MCF 10A (cell line): Measurements from ENCODE around the gene PGGHG. TPM values are rescaled to one million over a fixed set of nuclear protein-coding genes. Genes with fewer than 3 reads are reported as not detected.
A peak's percentile ranks its signal among the peaks of the same experiment; 100 is the strongest.
"Not testable (repeated sequence)": the region's sequence is repeated elsewhere in the genome, so short reads cannot be mapped to it uniquely, and the experiment has no call there.

Source experiments
- BruUV-seq: library from RNA; stranded (reverse); fragments of 400-500 nt; replicated peaks from 2 replicates; lab custom pipeline; 2021; lab: Mats Ljungman, UMichigan
- CTCF ChIA-PET: fragments of 300-600 bp; sonication (Branson Sonifier 250); formaldehyde crosslinking; extraction: SDS; loops from one replicate; lab custom pipeline; 2021; ENCODE audit warnings: antibody characterized with exemption, inconsistent platforms; lab: Yijun Ruan, JAX
- POLR2A ChIA-PET: fragments of 300-600, 350-650 bp; sonication (Branson Sonifier 250); formaldehyde crosslinking; extraction: SDS; loops from one replicate; lab custom pipeline; 2020; ENCODE audit warnings: antibody characterized with exemption, inconsistent platforms; lab: Yijun Ruan, JAX
- DNase-seq: peaks from one replicate; pipeline ENCODE4 v3.0.0-alpha.2; 2018; ENCODE audit not compliant: unreplicated experiment
- H3K27ac Mint-ChIP-seq: one replicate; pipeline ENCODE4 v1.8.0; 2022; ENCODE audit warnings: mild to moderate bottlenecking, low read depth, mixed read lengths; ENCODE audit not compliant: unreplicated experiment
- H3K27me3 Mint-ChIP-seq: one replicate; pipeline ENCODE4 v1.8.0; 2022; ENCODE audit warnings: mixed read lengths; ENCODE audit not compliant: insufficient read depth, unreplicated experiment
- H3K36me3 Mint-ChIP-seq: one replicate; pipeline ENCODE4 v1.8.0; 2022; ENCODE audit warnings: mild to moderate bottlenecking, moderate library complexity, mixed read lengths; ENCODE audit not compliant: insufficient read depth, unreplicated experiment
- H3K4me1 Mint-ChIP-seq: one replicate; pipeline ENCODE4 v1.8.0; 2022; ENCODE audit warnings: mixed read lengths; ENCODE audit not compliant: insufficient read depth, unreplicated experiment
- H3K4me3 Mint-ChIP-seq: one replicate; pipeline ENCODE4 v1.8.0; 2022; ENCODE audit warnings: mild to moderate bottlenecking, moderate library complexity, mixed read lengths; ENCODE audit not compliant: unreplicated experiment
- H3K9me3 Mint-ChIP-seq: one replicate; pipeline ENCODE4 v1.8.0; 2022; ENCODE audit warnings: mixed read lengths; ENCODE audit not compliant: unreplicated experiment
- CTCF ChIP-seq: fragments of 200-600 bp; IDR thresholded peaks from one replicate; pipeline ENCODE4 v1.8.0; 2022; ENCODE audit warnings: antibody characterized with exemption, mild to moderate bottlenecking; ENCODE audit not compliant: unreplicated experiment
- intact Hi-C: fragments of 100-400 bp; cut with micrococcal nuclease; formaldehyde crosslinking; loops from 2 replicates; pipeline ENCODE4 v1.14.1; 2022
- total RNA-seq: library from RNA; stranded (reverse); gene quantifications from 2 replicates; pipeline ENCODE4 v1.2.3, GENCODE V29; 2022

Gene PGGHG
- total RNA-seq, 1 experiment from 2014 or later = 6.3 TPM

- no peak for TF ChIP-seq CTCF
- no peak for DNase-seq
- Mint-ChIP-seq H3K4me1 (peaks cover 25% of the 10 kb centered on the region), H3K9me3 (no peaks in the 10 kb centered on the region), H3K36me3 (peaks cover 6% of the 10 kb centered on the region), H3K27ac (no peak overlapping the region), H3K27me3 (no peaks in the 10 kb centered on the region), H3K4me3 (peak overlapping the region; percentile 29)
- CTCF ChIA-PET = interaction anchor here (0.6 to 1.5 kb wide), 5 partner anchors 17 to 61 kb away, joined by 3 to 4 read pairs (median 3); no protein-coding TSS in a partner anchor
- POLR2A ChIA-PET = interaction anchor here (0.6 kb wide), 2 partner anchors 52 to 252 kb away, joined by 3 to 4 read pairs; no protein-coding TSS in a partner anchor
- intact Hi-C loops = no loop called here
- BruUV-seq = no TSS peak
Observed at GRCh38 chr11:312092-312816, 23.3 kb downstream of the PGGHG start.

GRCh38 chr11:313304-313786 is 24.4 kb downstream of the PGGHG start:
- no peak for TF ChIP-seq CTCF
- BruUV-seq = no TSS peak
- H3K36me3 Mint-ChIP-seq = peaks cover 6% of the 10 kb centered on the region
- POLR2A ChIA-PET = interaction anchor here (0.6 kb wide), 1 partner anchor 50 kb away, joined by 3 read pairs; no protein-coding TSS in a partner anchor
- DNase-seq = no peak
- CTCF ChIA-PET = interaction anchor here (1.2 kb wide), 1 partner anchor 50 kb away, joined by 3 read pairs; no protein-coding TSS in a partner anchor
- H3K9me3 Mint-ChIP-seq = no peaks in the 10 kb centered on the region
- intact Hi-C loops = no loop called here
- H3K27ac Mint-ChIP-seq = no peak overlapping the region
- no peaks in the 10 kb centered on the region for H3K27me3 Mint-ChIP-seq
- H3K4me1 Mint-ChIP-seq = peaks cover 19% of the 10 kb centered on the region
- H3K4me3 Mint-ChIP-seq = no peak overlapping the region

- Mint-ChIP-seq H3K27ac (no peak within 1 kb of the TSS), H3K4me3 (peak within 1 kb of the TSS; percentile 46), H3K4me1 (peaks cover 19% of the 10 kb centered on the region), H3K36me3 (peaks cover 6% of the 10 kb centered on the region), H3K9me3 (no peaks in the 10 kb centered on the region), H3K27me3 (no peaks in the 10 kb centered on the region)
- intact Hi-C loops = no loop called here
- POLR2A ChIA-PET = no interaction called here
- peak; percentile 74 for DNase-seq
- no peak for TF ChIP-seq CTCF
- CTCF ChIA-PET = no interaction called here
- BruUV-seq = no TSS peak
Observed at GRCh38 chr11:313787-314553, 25.0 kb downstream of the PGGHG start, which contains the start of gene IFITM1. Gene IFITM1, plus strand, starts transcription at chr11:314040. Its CDS starts 131 bp downstream, at chr11:314171.

- CTCF ChIA-PET, DNase-seq, intact Hi-C loops, POLR2A ChIA-PET, BruUV-seq, H3K36me3 Mint-ChIP-seq, H3K27me3 Mint-ChIP-seq, H3K27ac Mint-ChIP-seq, H3K9me3 Mint-ChIP-seq: not testable (repeated sequence)
- peak overlapping the region; percentile 46 for H3K4me3 Mint-ChIP-seq
- H3K4me1 Mint-ChIP-seq = peaks cover 15% of the 10 kb centered on the region
Observed at GRCh38 chr11:314554-314875, 25.6 kb downstream of the PGGHG start.
